Measurements from ENCODE around the gene DEFB114.

DEFB114 gene

DNA sequence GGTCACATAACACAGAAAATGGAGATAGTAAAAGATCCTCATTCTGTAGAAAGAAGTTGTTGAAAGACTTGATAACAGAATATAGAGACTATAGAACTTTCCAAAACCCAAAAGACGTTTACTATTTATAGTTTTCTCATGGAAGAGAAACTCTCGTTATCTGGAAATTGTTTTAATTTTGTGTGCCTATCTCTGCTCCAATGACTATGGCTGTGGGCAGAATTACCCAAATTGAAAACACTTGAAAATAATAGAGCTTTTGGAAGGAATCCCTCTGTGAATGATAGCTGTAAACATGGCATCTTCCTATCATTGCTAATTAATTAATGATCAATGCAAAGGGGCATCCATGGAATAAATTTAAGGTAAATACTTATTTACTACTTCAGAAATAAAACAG is at the start of gene DEFB114:
Gene DEFB114, minus strand, starts transcription at position 101 of the 400 bp plus-strand sequence. Its CDS starts 59 bp downstream, at position 42.
- H3K4me3 ChIP-seq (ENCODE audit: low read depth, low read length), result no peak within 1 kb of the TSS
- no peaks in the 10 kb centered on the region for H3K36me3 ChIP-seq (ENCODE audit: control insufficient read depth, insufficient read depth, low read length)
- no peak within 1 kb of the TSS for H3K9ac ChIP-seq (ENCODE audit: low read depth, low read length)
- peaks cover 7% of the 10 kb centered on the region for H3K4me1 ChIP-seq (ENCODE audit: control insufficient read depth, insufficient read depth, low read length)
- H3K9me3 ChIP-seq (ENCODE audit: control insufficient read depth, insufficient read depth, low read length), result no peaks in the 10 kb centered on the region
- no peaks in the 10 kb centered on the region for H3K27me3 ChIP-seq (ENCODE audit: control insufficient read depth, insufficient read depth, low read length)

DNA sequence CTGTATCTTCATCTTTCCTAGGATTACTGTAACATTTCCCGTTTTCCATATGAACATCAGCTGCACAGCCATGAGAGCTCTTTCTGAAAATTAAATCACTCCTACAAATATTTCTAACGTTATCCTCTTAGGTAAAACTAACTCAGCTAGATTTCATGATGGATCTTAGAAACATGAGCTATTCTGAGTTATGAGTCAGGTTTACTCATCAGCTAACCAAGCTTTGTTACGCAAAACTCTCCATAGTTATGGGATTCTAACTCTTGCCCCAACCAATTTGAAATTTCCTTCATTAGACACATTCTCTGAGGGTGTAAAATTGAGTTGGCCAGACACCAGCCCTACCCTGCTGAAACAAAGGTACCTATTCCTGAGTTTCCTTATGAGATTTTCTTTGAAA is 43.9 kb upstream of the DEFB114 start:
- Histone ChIP-seq H3K27me3 (ENCODE audit: control insufficient read depth, insufficient read depth, low read length) (no peaks in the 10 kb centered on the region), H3K9me3 (ENCODE audit: control insufficient read depth, insufficient read depth, low read length) (no peaks in the 10 kb centered on the region), H3K4me3 (ENCODE audit: low read depth, low read length) (no peak overlapping the region), H3K4me1 (ENCODE audit: control insufficient read depth, insufficient read depth, low read length) (peaks cover 3% of the 10 kb centered on the region), H3K9ac (ENCODE audit: low read depth, low read length) (no peak overlapping the region), H3K36me3 (ENCODE audit: control insufficient read depth, insufficient read depth, low read length) (no peaks in the 10 kb centered on the region)

GRCh38 chr6:50003139-50003538 is 39.2 kb upstream of the DEFB114 start:
- Histone ChIP-seq H3K4me3 (ENCODE audit: low read depth, low read length) (no peak overlapping the region), H3K9ac (ENCODE audit: low read depth, low read length) (no peak overlapping the region), H3K4me1 (ENCODE audit: control insufficient read depth, insufficient read depth, low read length) (peaks cover 3% of the 10 kb centered on the region), H3K36me3 (ENCODE audit: control insufficient read depth, insufficient read depth, low read length) (no peaks in the 10 kb centered on the region), H3K9me3 (ENCODE audit: control insufficient read depth, insufficient read depth, low read length) (no peaks in the 10 kb centered on the region), H3K27me3 (ENCODE audit: control insufficient read depth, insufficient read depth, low read length) (no peaks in the 10 kb centered on the region)

- no peak overlapping the region for H3K9ac ChIP-seq (ENCODE audit: low read depth, low read length)
- no peak overlapping the region for H3K4me3 ChIP-seq (ENCODE audit: low read depth, low read length)
- H3K4me1 ChIP-seq (ENCODE audit: control insufficient read depth, insufficient read depth, low read length), result no peaks in the 10 kb centered on the region
- H3K9me3 ChIP-seq (ENCODE audit: control insufficient read depth, insufficient read depth, low read length), result no peaks in the 10 kb centered on the region
- no peaks in the 10 kb centered on the region for H3K27me3 ChIP-seq (ENCODE audit: control insufficient read depth, insufficient read depth, low read length)
- no peaks in the 10 kb centered on the region for H3K36me3 ChIP-seq (ENCODE audit: control insufficient read depth, insufficient read depth, low read length)
These were observed 31.3 kb upstream of the DEFB114 start for GRCh38 chr6:49995278-49995677.

DNA sequence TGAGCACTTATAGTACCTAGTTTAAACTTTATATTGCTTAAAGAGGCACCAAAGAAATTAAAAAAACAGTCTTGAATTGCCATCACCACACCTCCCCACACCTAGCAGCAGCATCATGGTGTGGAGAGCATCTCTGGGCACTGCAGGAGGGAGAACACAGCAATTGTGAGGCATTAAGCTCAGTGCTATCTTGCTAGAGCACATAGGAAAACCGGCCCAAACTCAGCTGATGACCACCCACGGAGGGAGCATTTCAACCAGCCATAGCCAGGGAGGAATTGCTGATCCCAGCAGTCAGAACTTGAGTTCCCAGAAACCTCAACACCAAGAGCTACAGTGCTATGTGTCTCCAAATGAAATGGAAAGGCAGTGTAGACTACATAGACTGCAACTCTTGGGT is 24.9 kb upstream of the DEFB114 start:
- no peaks in the 10 kb centered on the region for H3K4me1 ChIP-seq (ENCODE audit: control insufficient read depth, insufficient read depth, low read length)
- H3K9ac ChIP-seq (ENCODE audit: low read depth, low read length), result no peak overlapping the region
- no peak overlapping the region for H3K4me3 ChIP-seq (ENCODE audit: low read depth, low read length)
- H3K27me3 ChIP-seq (ENCODE audit: control insufficient read depth, insufficient read depth, low read length), result no peaks in the 10 kb centered on the region
- no peaks in the 10 kb centered on the region for H3K9me3 ChIP-seq (ENCODE audit: control insufficient read depth, insufficient read depth, low read length)
- no peaks in the 10 kb centered on the region for H3K36me3 ChIP-seq (ENCODE audit: control insufficient read depth, insufficient read depth, low read length)

GRCh38 chr6:49987749-49988148 is 23.8 kb upstream of the DEFB114 start:
- H3K9ac ChIP-seq (ENCODE audit: low read depth, low read length), result no peak overlapping the region
- no peaks in the 10 kb centered on the region for H3K9me3 ChIP-seq (ENCODE audit: control insufficient read depth, insufficient read depth, low read length)
- H3K4me1 ChIP-seq (ENCODE audit: control insufficient read depth, insufficient read depth, low read length), result no peaks in the 10 kb centered on the region
- no peak overlapping the region for H3K4me3 ChIP-seq (ENCODE audit: low read depth, low read length)
- no peaks in the 10 kb centered on the region for H3K27me3 ChIP-seq (ENCODE audit: control insufficient read depth, insufficient read depth, low read length)
- H3K36me3 ChIP-seq (ENCODE audit: control insufficient read depth, insufficient read depth, low read length), result no peaks in the 10 kb centered on the region

- H3K36me3 ChIP-seq (ENCODE audit: control insufficient read depth, insufficient read depth, low read length), result no peaks in the 10 kb centered on the region
- no peaks in the 10 kb centered on the region for H3K4me1 ChIP-seq (ENCODE audit: control insufficient read depth, insufficient read depth, low read length)
- H3K9ac ChIP-seq (ENCODE audit: low read depth, low read length), result no peak overlapping the region
- H3K27me3 ChIP-seq (ENCODE audit: control insufficient read depth, insufficient read depth, low read length), result no peaks in the 10 kb centered on the region
- H3K9me3 ChIP-seq (ENCODE audit: control insufficient read depth, insufficient read depth, low read length), result no peaks in the 10 kb centered on the region
- H3K4me3 ChIP-seq (ENCODE audit: low read depth, low read length), result no peak overlapping the region
These were observed 22.6 kb upstream of the DEFB114 start for GRCh38 chr6:49986551-49986950.

- H3K36me3 ChIP-seq (ENCODE audit: control insufficient read depth, insufficient read depth, low read length), result no peaks in the 10 kb centered on the region
- H3K4me3 ChIP-seq (ENCODE audit: low read depth, low read length), result no peak overlapping the region
- no peak overlapping the region for H3K9ac ChIP-seq (ENCODE audit: low read depth, low read length)
- no peaks in the 10 kb centered on the region for H3K27me3 ChIP-seq (ENCODE audit: control insufficient read depth, insufficient read depth, low read length)
- H3K9me3 ChIP-seq (ENCODE audit: control insufficient read depth, insufficient read depth, low read length), result no peaks in the 10 kb centered on the region
- no peaks in the 10 kb centered on the region for H3K4me1 ChIP-seq (ENCODE audit: control insufficient read depth, insufficient read depth, low read length)
These were observed 18.1 kb upstream of the DEFB114 start for GRCh38 chr6:49982046-49982445.

- Histone ChIP-seq H3K4me1 (ENCODE audit: control insufficient read depth, insufficient read depth, low read length) (no peaks in the 10 kb centered on the region), H3K9me3 (ENCODE audit: control insufficient read depth, insufficient read depth, low read length) (no peaks in the 10 kb centered on the region), H3K27me3 (ENCODE audit: control insufficient read depth, insufficient read depth, low read length) (no peaks in the 10 kb centered on the region), H3K4me3 (ENCODE audit: low read depth, low read length) (no peak overlapping the region), H3K9ac (ENCODE audit: low read depth, low read length) (no peak overlapping the region), H3K36me3 (ENCODE audit: control insufficient read depth, insufficient read depth, low read length) (no peaks in the 10 kb centered on the region)
These were observed 16.9 kb upstream of the DEFB114 start for GRCh38 chr6:49980898-49981297.

DNA sequence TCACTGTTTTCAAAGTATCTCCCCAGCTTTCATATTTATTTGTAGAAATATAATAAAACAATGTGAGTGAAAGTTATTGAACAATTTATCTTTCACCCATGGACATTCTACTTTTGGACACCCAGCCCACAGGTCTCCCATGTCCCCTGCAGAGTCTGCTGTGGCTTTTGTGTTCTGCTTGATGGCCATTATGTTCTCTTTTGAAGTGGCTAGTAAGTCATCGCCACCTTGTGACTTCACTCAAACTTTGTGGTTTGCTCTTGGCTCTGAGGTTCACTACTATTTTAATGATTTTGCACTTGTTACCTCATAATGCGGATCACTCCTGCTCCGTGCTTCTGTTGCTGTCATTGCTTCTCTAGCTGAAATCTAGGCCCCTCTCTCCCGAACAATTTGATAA is 15.6 kb upstream of the DEFB114 start:
- Histone ChIP-seq H3K4me3 (ENCODE audit: low read depth, low read length) (no peak overlapping the region), H3K4me1 (ENCODE audit: control insufficient read depth, insufficient read depth, low read length) (no peaks in the 10 kb centered on the region), H3K9me3 (ENCODE audit: control insufficient read depth, insufficient read depth, low read length) (no peaks in the 10 kb centered on the region), H3K9ac (ENCODE audit: low read depth, low read length) (no peak overlapping the region), H3K27me3 (ENCODE audit: control insufficient read depth, insufficient read depth, low read length) (no peaks in the 10 kb centered on the region), H3K36me3 (ENCODE audit: control insufficient read depth, insufficient read depth, low read length) (no peaks in the 10 kb centered on the region)

- Histone ChIP-seq H3K4me3 (ENCODE audit: low read depth, low read length) (no peak overlapping the region), H3K27me3 (ENCODE audit: control insufficient read depth, insufficient read depth, low read length) (no peaks in the 10 kb centered on the region)
These were observed 14.6 kb upstream of the DEFB114 start for GRCh38 chr6:49978332-49979226.

GRCh38 chr6:49969605-49970004 is 5.6 kb upstream of the DEFB114 start, which contains the start of gene DEFB113:
TSS of gene DEFB113 (minus strand) at chr6:49969625. CDS start at chr6:49969625, 0 bp downstream.
- Histone ChIP-seq H3K36me3 (ENCODE audit: control insufficient read depth, insufficient read depth, low read length) (no peaks in the 10 kb centered on the region), H3K9ac (ENCODE audit: low read depth, low read length) (no peak within 1 kb of the TSS), H3K4me3 (ENCODE audit: low read depth, low read length) (no peak within 1 kb of the TSS), H3K4me1 (ENCODE audit: control insufficient read depth, insufficient read depth, low read length) (peaks cover 7% of the 10 kb centered on the region), H3K27me3 (ENCODE audit: control insufficient read depth, insufficient read depth, low read length) (no peaks in the 10 kb centered on the region), H3K9me3 (ENCODE audit: control insufficient read depth, insufficient read depth, low read length) (no peaks in the 10 kb centered on the region)

More at GRCh38 chr6:49978332-49979226, 14.6 kb upstream of the DEFB114 start:
- Histone ChIP-seq H3K9ac (ENCODE audit: low read depth, low read length) (no peak overlapping the region), H3K4me1 (ENCODE audit: control insufficient read depth, insufficient read depth, low read length) (no peaks in the 10 kb centered on the region), H3K9me3 (ENCODE audit: control insufficient read depth, insufficient read depth, low read length) (no peaks in the 10 kb centered on the region), H3K36me3 (ENCODE audit: control insufficient read depth, insufficient read depth, low read length) (no peaks in the 10 kb centered on the region)

Data from iPS-15b (cell line).